Tibial artery (tissue), 4 donors: Measurements from ENCODE around the gene MTREX.

Source experiments
- DNase-seq, 2 donors: peaks; one replicate each; pipeline ENCODE4 v3.0.0-alpha.2; 2019
- H3K27ac ChIP-seq, 2 donors: fragments of 200-600 bp; sonication (generic) in 1 of 2; 1 replicate in 1 of 2; 2 replicates in 1 of 2; pipeline ENCODE4 v1.5.1; 2018 to 2019; ENCODE audit warnings: mild to moderate bottlenecking in 1 of 2
- H3K27me3 ChIP-seq, 2 donors: fragments of 200-600 bp; sonication (generic) in 1 of 2; one replicate each; pipeline versions ENCODE4 v1.5.1 to v1.6.0; 2016 to 2019
- H3K36me3 ChIP-seq, 3 donors: fragments of 200-600 bp; sonication (generic) in 2 of 3; one replicate each; pipeline ENCODE4 v1.5.1; 2016 to 2019; ENCODE audit warnings: mild to moderate bottlenecking in 2 of 3
- H3K4me1 ChIP-seq, 4 donors: fragments of 200-600 bp; sonication (generic) in 2 of 4; 1 replicate in 3 of 4; 2 replicates in 1 of 4; pipeline ENCODE4 v1.5.1; 2016 to 2019
- H3K4me3 ChIP-seq, 2 donors: fragments of 200-600 bp; sonication (generic) in 1 of 2; 1 replicate in 1 of 2; 2 replicates in 1 of 2; pipeline ENCODE4 v1.5.1; 2018 to 2019; ENCODE audit warnings: mild to moderate bottlenecking in 2 of 2
- H3K9me3 ChIP-seq, 3 donors: fragments of 200-600 bp; sonication (generic) in 1 of 3; one replicate each; pipeline ENCODE4 v1.5.1; 2016 to 2019
- CTCF ChIP-seq, 2 experiments: fragments of 200-600 bp in 1 of 2; fragments of 450-650 bp in 1 of 2; IDR thresholded peaks; one replicate each; pipeline ENCODE4 v1.5.1; 2017 to 2019; ENCODE audit warnings: antibody characterized with exemption in 2 of 2, mild to moderate bottlenecking in 1 of 2, moderate library complexity in 1 of 2
- intact Hi-C: fragments of 100-400 bp; cut with DNase I; formaldehyde crosslinking; loops from one replicate; pipeline ENCODE4 v1.15.0; 2023; ENCODE audit warnings: low total_unique reads

Gene MTREX

GRCh38 chr5:55289808-55290207, 18.0 kb upstream of the MTREX start:
- no peak for TF ChIP-seq CTCF (IDR thresholded peaks at IDR 0.05)
- no peak for DNase-seq
- H3K9me3 ChIP-seq = no peaks in the 10 kb centered on the region
- intact Hi-C loops = no loop called here
- no peak overlapping the region for H3K27ac ChIP-seq
- H3K4me1 ChIP-seq = no peaks in the 10 kb centered on the region
- no peak overlapping the region for H3K4me3 ChIP-seq
- no peaks in the 10 kb centered on the region for H3K27me3 ChIP-seq
- peaks cover 92 to 99% (median 97%) of the 10 kb centered on the region in 3 donors for H3K36me3 ChIP-seq

- intact Hi-C loops = no loop called here
Measured at GRCh38 chr5:55290991-55291390, 16.8 kb upstream of the MTREX start.

GRCh38 chr5:55294935-55295334, 12.9 kb upstream of the MTREX start:
- intact Hi-C loops = no loop called here
- Histone ChIP-seq H3K4me1 (no peaks in the 10 kb centered on the region), H3K27me3 (no peaks in the 10 kb centered on the region), H3K36me3 (peaks cover 53 to 64% (median 63%) of the 10 kb centered on the region in 3 donors), H3K4me3 (no peak overlapping the region), H3K9me3 (no peaks in the 10 kb centered on the region), H3K27ac (no peak overlapping the region)
- no peak for DNase-seq
- TF ChIP-seq CTCF (IDR thresholded peaks at IDR 0.05) = no peak

More at GRCh38 chr5:55290991-55291390, 16.8 kb upstream of the MTREX start:
- H3K9me3 ChIP-seq = no peaks in the 10 kb centered on the region
- no peak for TF ChIP-seq CTCF (IDR thresholded peaks at IDR 0.05)
- no peak overlapping the region for H3K27ac ChIP-seq
- no peaks in the 10 kb centered on the region for H3K4me1 ChIP-seq
- no peak for DNase-seq
- no peaks in the 10 kb centered on the region for H3K27me3 ChIP-seq
- no peak overlapping the region for H3K4me3 ChIP-seq
- peaks cover 92 to 99% (median 93%) of the 10 kb centered on the region in 3 donors for H3K36me3 ChIP-seq

GRCh38 chr5:55300890-55301289, 6.9 kb upstream of the MTREX start:
- DNase-seq = no peak
- peaks cover 0 to 4% (median 0%) of the 10 kb centered on the region in 3 donors for H3K9me3 ChIP-seq
- TF ChIP-seq CTCF (IDR thresholded peaks at IDR 0.05) = no peak
- no peaks in the 10 kb centered on the region for H3K27me3 ChIP-seq
- peaks cover 0 to 33% (median 13%) of the 10 kb centered on the region in 4 donors for H3K4me1 ChIP-seq
- H3K36me3 ChIP-seq = peaks cover 0 to 16% (median 12%) of the 10 kb centered on the region in 3 donors
- H3K4me3 ChIP-seq = no peak overlapping the region
- H3K27ac ChIP-seq = no peak overlapping the region
- intact Hi-C loops = no loop called here

- no peak for DNase-seq
- H3K27ac ChIP-seq = no peak overlapping the region
- peaks cover 0 to 43% (median 20%) of the 10 kb centered on the region in 4 donors for H3K4me1 ChIP-seq
- H3K9me3 ChIP-seq = peaks cover 0 to 4% (median 0%) of the 10 kb centered on the region in 3 donors
- no peaks in the 10 kb centered on the region for H3K27me3 ChIP-seq
- H3K36me3 ChIP-seq = peaks cover 0 to 10% (median 7%) of the 10 kb centered on the region in 3 donors
- intact Hi-C loops = no loop called here
- no peak for TF ChIP-seq CTCF (IDR thresholded peaks at IDR 0.05)
- H3K4me3 ChIP-seq = no peak overlapping the region
Measured at GRCh38 chr5:55303238-55303690, 4.5 kb upstream of the MTREX start.

- intact Hi-C loops = no loop called here
- no peak for TF ChIP-seq CTCF (IDR thresholded peaks at IDR 0.05)
- peaks cover 0 to 54% (median 27%) of the 10 kb centered on the region in 4 donors for H3K4me1 ChIP-seq
- H3K9me3 ChIP-seq = peaks cover 0 to 4% (median 0%) of the 10 kb centered on the region in 3 donors
- no peak overlapping the region for H3K27ac ChIP-seq
- H3K4me3 ChIP-seq = no peak overlapping the region
- peaks cover 0 to 10% (median 7%) of the 10 kb centered on the region in 3 donors for H3K36me3 ChIP-seq
- H3K27me3 ChIP-seq = no peaks in the 10 kb centered on the region
- DNase-seq = no peak
Measured at GRCh38 chr5:55304584-55304983, 3.2 kb upstream of the MTREX start.
